Panc1 (cell line): ENCODE measurements around the gene PLIN1.

Experiments
- CTCF ChIP-seq: fragments of 450-650 bp; IDR thresholded peaks from 2 replicates; pipeline ENCODE4 v1.5.1; 2017; ENCODE audit warnings: mild to moderate bottlenecking
- POLR2AphosphoS5 ChIP-seq: IDR thresholded peaks from 2 replicates; pipeline ENCODE4 v1.6.1; 2012; ENCODE audit warnings: mild to moderate bottlenecking, low read depth, low read length, moderate library complexity
- SIN3A ChIP-seq: IDR thresholded peaks from 2 replicates; pipeline ENCODE4 v1.6.1; 2012; ENCODE audit warnings: low read depth, mild to moderate bottlenecking, low read length, moderate library complexity, borderline replicate concordance; ENCODE audit not compliant: insufficient read depth
- TCF7L2 ChIP-seq: IDR thresholded peaks from 2 replicates; pipeline ENCODE4 v1.6.1; 2011; ENCODE audit warnings: mild to moderate bottlenecking, low read depth, low read length, inconsistent platforms
- TF ChIP-seq, protein P1 (sequence below), 2 experiments: IDR thresholded peaks; 2 replicates each; pipeline ENCODE4 v1.6.1; 2011 to 2012; ENCODE audit warnings: low read depth in 2 of 2, control low read depth in 1 of 2, low read length in 1 of 2, mild to moderate bottlenecking in 1 of 2, moderate library complexity in 1 of 2; ENCODE audit not compliant: insufficient read depth in 1 of 2

GRCh38 chr15:89629829-89630228 is 49.3 kb downstream of the PLIN1 start:
- TF ChIP-seq CTCF (no peak), POLR2AphosphoS5 (no peak), TCF7L2 (no peak), SIN3A (no peak)
- TF ChIP-seq, protein P1, sequence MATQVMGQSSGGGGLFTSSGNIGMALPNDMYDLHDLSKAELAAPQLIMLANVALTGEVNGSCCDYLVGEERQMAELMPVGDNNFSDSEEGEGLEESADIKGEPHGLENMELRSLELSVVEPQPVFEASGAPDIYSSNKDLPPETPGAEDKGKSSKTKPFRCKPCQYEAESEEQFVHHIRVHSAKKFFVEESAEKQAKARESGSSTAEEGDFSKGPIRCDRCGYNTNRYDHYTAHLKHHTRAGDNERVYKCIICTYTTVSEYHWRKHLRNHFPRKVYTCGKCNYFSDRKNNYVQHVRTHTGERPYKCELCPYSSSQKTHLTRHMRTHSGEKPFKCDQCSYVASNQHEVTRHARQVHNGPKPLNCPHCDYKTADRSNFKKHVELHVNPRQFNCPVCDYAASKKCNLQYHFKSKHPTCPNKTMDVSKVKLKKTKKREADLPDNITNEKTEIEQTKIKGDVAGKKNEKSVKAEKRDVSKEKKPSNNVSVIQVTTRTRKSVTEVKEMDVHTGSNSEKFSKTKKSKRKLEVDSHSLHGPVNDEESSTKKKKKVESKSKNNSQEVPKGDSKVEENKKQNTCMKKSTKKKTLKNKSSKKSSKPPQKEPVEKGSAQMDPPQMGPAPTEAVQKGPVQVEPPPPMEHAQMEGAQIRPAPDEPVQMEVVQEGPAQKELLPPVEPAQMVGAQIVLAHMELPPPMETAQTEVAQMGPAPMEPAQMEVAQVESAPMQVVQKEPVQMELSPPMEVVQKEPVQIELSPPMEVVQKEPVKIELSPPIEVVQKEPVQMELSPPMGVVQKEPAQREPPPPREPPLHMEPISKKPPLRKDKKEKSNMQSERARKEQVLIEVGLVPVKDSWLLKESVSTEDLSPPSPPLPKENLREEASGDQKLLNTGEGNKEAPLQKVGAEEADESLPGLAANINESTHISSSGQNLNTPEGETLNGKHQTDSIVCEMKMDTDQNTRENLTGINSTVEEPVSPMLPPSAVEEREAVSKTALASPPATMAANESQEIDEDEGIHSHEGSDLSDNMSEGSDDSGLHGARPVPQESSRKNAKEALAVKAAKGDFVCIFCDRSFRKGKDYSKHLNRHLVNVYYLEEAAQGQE (IDR thresholded peaks at IDR 0.05; ENCODE audit: insufficient read depth in 1 of 2, low read depth in 2 of 2, low read length in 1 of 2): no peak
